DND-41 (cell line): Measurements from ENCODE around the gene LTO1.

Experiments
- CTCF ChIP-seq: IDR thresholded peaks from 2 replicates; pipeline ENCODE4 v1.5.1; 2012; ENCODE audit warnings: borderline replicate concordance, low read length, moderate library complexity, mild to moderate bottlenecking; ENCODE audit not compliant: poor library complexity, severe bottlenecking; ENCODE audit errors: extremely low read depth
- EZH2 ChIP-seq: IDR thresholded peaks from 3 replicates; pipeline ENCODE4 v1.6.1; 2012; ENCODE audit warnings: borderline replicate concordance, low read depth, mild to moderate bottlenecking, moderate library complexity, low read length, inconsistent platforms; ENCODE audit not compliant: severe bottlenecking

GRCh38 chr11:69650832-69651344 is 24.3 kb downstream of the LTO1 start:
- TF ChIP-seq CTCF (no peak), EZH2 (no peak)
